H9 (cell line): Measurements from ENCODE around the gene MUC4. TPM values are rescaled to one million over a fixed set of nuclear protein-coding genes. Genes with fewer than 3 reads are reported as not detected.

Experiments used
- DNase-seq: peaks from one replicate; pipeline ENCODE4 v3.0.0-alpha.2; 2017
- H2AFZ ChIP-seq: one replicate; pipeline ENCODE4 v1.6.1; 2013; ENCODE audit warnings: mild to moderate bottlenecking, low read length, control low read depth, moderate library complexity
- H2AK5ac ChIP-seq: 2 replicates; pipeline ENCODE4 v1.6.1; 2013; ENCODE audit warnings: low read length, control low read depth, mixed read lengths; ENCODE audit not compliant: insufficient read length
- H2BK120ac ChIP-seq: one replicate; pipeline ENCODE4 v1.6.1; 2013; ENCODE audit warnings: low read depth, mild to moderate bottlenecking, low read length, control low read depth, inconsistent platforms; ENCODE audit not compliant: poor library complexity, severe bottlenecking
- H2BK12ac ChIP-seq: 2 replicates; pipeline ENCODE4 v1.6.1; 2013; ENCODE audit warnings: low read length, control low read depth, mixed read lengths, low read depth; ENCODE audit not compliant: insufficient read length
- H2BK15ac ChIP-seq: 2 replicates; pipeline ENCODE4 v1.6.1; 2013; ENCODE audit warnings: low read depth, low read length, control low read depth
- H2BK20ac ChIP-seq: one replicate; pipeline ENCODE4 v1.6.1; 2013; ENCODE audit warnings: low read depth, mild to moderate bottlenecking, low read length, control low read depth, inconsistent platforms; ENCODE audit not compliant: poor library complexity, severe bottlenecking
- H2BK5ac ChIP-seq: 2 replicates; pipeline ENCODE4 v1.6.1; 2013; ENCODE audit warnings: low read length, control low read depth, mixed read lengths; ENCODE audit not compliant: insufficient read length
- H3K14ac ChIP-seq: 2 replicates; pipeline ENCODE4 v1.6.1; 2013; ENCODE audit warnings: low read length, control low read depth; ENCODE audit not compliant: insufficient read depth
- H3K18ac ChIP-seq: 2 replicates; pipeline ENCODE4 v1.6.1; 2013; ENCODE audit warnings: low read depth, mild to moderate bottlenecking, mixed read lengths, low read length, control low read depth; ENCODE audit not compliant: insufficient read length
- H3K23ac ChIP-seq: 2 replicates; pipeline ENCODE4 v1.6.1; 2013; ENCODE audit warnings: low read length, control low read depth, mixed read lengths, low read depth; ENCODE audit not compliant: insufficient read length
- H3K23me2 ChIP-seq: 2 replicates; pipeline ENCODE4 v1.6.1; 2013; ENCODE audit warnings: low read depth, mild to moderate bottlenecking, mixed read lengths, low read length, control low read depth; ENCODE audit not compliant: insufficient read length, poor library complexity, severe bottlenecking
- H3K27ac ChIP-seq: 2 replicates; pipeline ENCODE4 v1.5.1; 2013; ENCODE audit warnings: low read length, control low read depth, mixed read lengths, low read depth; ENCODE audit not compliant: insufficient read length
- H3K27me3 ChIP-seq: 2 replicates; pipeline ENCODE4 v1.6.1; 2013; ENCODE audit warnings: low read length, control low read depth, inconsistent platforms; ENCODE audit not compliant: insufficient read depth
- H3K4ac ChIP-seq: 2 replicates; pipeline ENCODE4 v1.6.1; 2013; ENCODE audit warnings: low read depth, mild to moderate bottlenecking, control low read depth, inconsistent platforms, low read length, moderate library complexity
- H3K4me1 ChIP-seq: 2 replicates; pipeline ENCODE4 v1.6.1; 2013; ENCODE audit warnings: low read length, control low read depth, inconsistent platforms; ENCODE audit not compliant: insufficient read depth
- H3K4me2 ChIP-seq: 2 replicates; pipeline ENCODE4 v1.6.1; 2013; ENCODE audit warnings: low read length, control low read depth, mixed read lengths; ENCODE audit not compliant: insufficient read length, insufficient read depth
- H3K56ac ChIP-seq: 2 replicates; pipeline ENCODE4 v1.6.1; 2013; ENCODE audit warnings: low read depth, mild to moderate bottlenecking, mixed read lengths, low read length, control low read depth; ENCODE audit not compliant: insufficient read length
- H3K79me1 ChIP-seq: 2 replicates; pipeline ENCODE4 v1.6.1; 2013; ENCODE audit warnings: low read depth, mild to moderate bottlenecking, moderate library complexity, low read length, control low read depth, inconsistent platforms; ENCODE audit not compliant: insufficient read depth, poor library complexity, severe bottlenecking
- H3K79me2 ChIP-seq: 2 replicates; pipeline ENCODE4 v1.6.1; 2013; ENCODE audit warnings: low read length, control low read depth, inconsistent platforms; ENCODE audit not compliant: insufficient read depth
- H3K9ac ChIP-seq: 2 replicates; pipeline ENCODE4 v1.6.1; 2013; ENCODE audit warnings: low read length, control low read depth, mixed read lengths; ENCODE audit not compliant: insufficient read length; ENCODE audit errors: extremely low read depth
- H3K9me3 ChIP-seq: one replicate; pipeline ENCODE4 v1.6.1; 2013; ENCODE audit warnings: low read depth, low read length, inconsistent platforms; ENCODE audit not compliant: control insufficient read depth
- H3T11ph ChIP-seq: one replicate; pipeline ENCODE4 v1.6.1; 2013; ENCODE audit warnings: mild to moderate bottlenecking, low read length, control low read depth, inconsistent platforms
- H4K20me1 ChIP-seq: one replicate; pipeline ENCODE4 v1.6.1; 2013; ENCODE audit not compliant: control insufficient read depth, insufficient read length, insufficient read depth
- H4K5ac ChIP-seq: 2 replicates; pipeline ENCODE4 v1.6.1; 2013; ENCODE audit warnings: low read depth, mild to moderate bottlenecking, mixed read lengths, low read length, control low read depth; ENCODE audit not compliant: insufficient read length
- H4K8ac ChIP-seq: replicated peaks from 2 replicates; pipeline ENCODE4 v1.6.1; 2013; ENCODE audit warnings: low read length, control low read depth, mixed read lengths, low read depth; ENCODE audit not compliant: insufficient read length
- H4K91ac ChIP-seq: 2 replicates; pipeline ENCODE4 v1.6.1; 2013; ENCODE audit warnings: low read depth, mild to moderate bottlenecking, moderate library complexity, mixed read lengths, low read length, control low read depth; ENCODE audit not compliant: insufficient read length
- H3K27ac Mint-ChIP-seq, 3 experiments: 2 replicates in 2 of 3; 3 replicates in 1 of 3; pipeline ENCODE4 v1.8.0; 2020 to 2021; ENCODE audit warnings: mixed read lengths in 3 of 3, mild to moderate bottlenecking in 1 of 3, moderate library complexity in 1 of 3
- H3K27me3 Mint-ChIP-seq: 2 replicates; pipeline ENCODE4 v1.8.0; 2021; ENCODE audit warnings: low read depth, mild to moderate bottlenecking, moderate library complexity, mixed read lengths
- H3K36me3 Mint-ChIP-seq, 3 experiments: 2 replicates in 2 of 3; 3 replicates in 1 of 3; pipeline ENCODE4 v1.8.0; 2020 to 2021; ENCODE audit warnings: low read depth in 3 of 3, mixed read lengths in 3 of 3; ENCODE audit not compliant: insufficient read depth in 1 of 3
- H3K4me1 Mint-ChIP-seq, 2 experiments: 2 replicates each; pipeline ENCODE4 v1.8.0; 2020; ENCODE audit warnings: mixed read lengths in 2 of 2
- H3K4me3 Mint-ChIP-seq, 2 experiments: 2 replicates in 1 of 2; 3 replicates in 1 of 2; pipeline ENCODE4 v1.8.0; 2020 to 2021; ENCODE audit warnings: mild to moderate bottlenecking in 2 of 2, mixed read lengths in 2 of 2, moderate library complexity in 1 of 2
- H3K9me3 Mint-ChIP-seq, 2 experiments: 2 replicates in 1 of 2; 3 replicates in 1 of 2; pipeline ENCODE4 v1.8.0; 2020; ENCODE audit warnings: mild to moderate bottlenecking in 2 of 2, mixed read lengths in 2 of 2, moderate library complexity in 1 of 2
- CTCF ChIP-seq: fragments of 200-600 bp; sonication (generic); conservative IDR thresholded peaks from 3 replicates; pipeline ENCODE4 v1.8.0; 2021; ENCODE audit warnings: antibody characterized with exemption, mild to moderate bottlenecking
- WGBS: extraction: QIAGEN DNeasy Blood & Tissue Kit; methylation state at CpG from one replicate; pipeline ENCODE4 v1.1.7; 2013; ENCODE audit warnings: missing lambda C conversion rate, low lambda C conversion rate, mixed read lengths; ENCODE audit not compliant: insufficient read length; ENCODE audit errors: extremely low coverage; 5-methylcytosine and 5-hydroxymethylcytosine counted together
- total RNA-seq: library from RNA; stranded (reverse); gene quantifications from 2 replicates; pipeline ENCODE4 v1.2.1, GENCODE V29; 2021

The MUC4 gene
- total RNA-seq, 1 experiment from 2014 or later, result 1.2 TPM

- Histone ChIP-seq H3K4ac (no peak overlapping the region), H2BK120ac (no peak overlapping the region), H3K23ac (no peak overlapping the region), H4K5ac (no peak overlapping the region), H3K9me3 (no peaks in the 10 kb centered on the region), H4K20me1 (no peaks in the 10 kb centered on the region), H3K4me1 (no peaks in the 10 kb centered on the region), H3K9ac (no peak overlapping the region), H3K27ac (no peak overlapping the region), H3K56ac (no peak overlapping the region), H3K4me2 (no peak overlapping the region), H2BK15ac (no peak overlapping the region), H3K27me3 (no peaks in the 10 kb centered on the region), H2BK20ac (no peak overlapping the region), H3K14ac (no peak overlapping the region), H3K79me1 (no peaks in the 10 kb centered on the region), H3K18ac (no peak overlapping the region), H3T11ph (no peak overlapping the region), H3K79me2 (0 out of 2 replicates have a peak, but pooled peaks cover 2% of the 10 kb centered on the region), H2BK12ac (no peak overlapping the region), H3K23me2 (no peaks in the 10 kb centered on the region), H2AK5ac (no peak overlapping the region), H4K8ac (no peak overlapping the region), H2AFZ (no peak overlapping the region), H2BK5ac (no peak overlapping the region), H4K91ac (no peak overlapping the region)
- no peak for TF ChIP-seq CTCF
- Mint-ChIP-seq H3K36me3 (no peaks in the 10 kb centered on the region), H3K4me3 (no peak overlapping the region), H3K4me1 (peaks cover 2% of the 10 kb centered on the region in 2 experiments; a peak in 3 of 4 replicates), H3K27me3 (no peaks in the 10 kb centered on the region), H3K9me3 (no peaks in the 10 kb centered on the region; a peak in 1 of 5 replicates), H3K27ac (no peak overlapping the region)
- no peak for DNase-seq
- WGBS, result no CpG with 5 or more reads among the region's 9 CpGs
Observed at GRCh38 chr3:195828762-195829161, 17.0 kb upstream of the MUC4 start.
